GM12864 (cell line): ENCODE measurements around the gene IL17RC.

Experiments
- DNase-seq: peaks from one replicate; pipeline ENCODE4 v3.0.0-alpha.2; 2011; ENCODE audit warnings: low read depth
- H3K4me3 ChIP-seq: 2 replicates; pipeline ENCODE4 v1.5.1; 2011; ENCODE audit warnings: mild to moderate bottlenecking, low read depth, low read length, control low read depth
- TF ChIP-seq, protein P1 (sequence below): IDR thresholded peaks from 2 replicates; pipeline ENCODE4 v1.5.1; 2011; ENCODE audit warnings: low read depth, mild to moderate bottlenecking, moderate library complexity, low read length, control low read depth, inconsistent platforms; ENCODE audit errors: missing control alignments

The IL17RC gene

DNA sequence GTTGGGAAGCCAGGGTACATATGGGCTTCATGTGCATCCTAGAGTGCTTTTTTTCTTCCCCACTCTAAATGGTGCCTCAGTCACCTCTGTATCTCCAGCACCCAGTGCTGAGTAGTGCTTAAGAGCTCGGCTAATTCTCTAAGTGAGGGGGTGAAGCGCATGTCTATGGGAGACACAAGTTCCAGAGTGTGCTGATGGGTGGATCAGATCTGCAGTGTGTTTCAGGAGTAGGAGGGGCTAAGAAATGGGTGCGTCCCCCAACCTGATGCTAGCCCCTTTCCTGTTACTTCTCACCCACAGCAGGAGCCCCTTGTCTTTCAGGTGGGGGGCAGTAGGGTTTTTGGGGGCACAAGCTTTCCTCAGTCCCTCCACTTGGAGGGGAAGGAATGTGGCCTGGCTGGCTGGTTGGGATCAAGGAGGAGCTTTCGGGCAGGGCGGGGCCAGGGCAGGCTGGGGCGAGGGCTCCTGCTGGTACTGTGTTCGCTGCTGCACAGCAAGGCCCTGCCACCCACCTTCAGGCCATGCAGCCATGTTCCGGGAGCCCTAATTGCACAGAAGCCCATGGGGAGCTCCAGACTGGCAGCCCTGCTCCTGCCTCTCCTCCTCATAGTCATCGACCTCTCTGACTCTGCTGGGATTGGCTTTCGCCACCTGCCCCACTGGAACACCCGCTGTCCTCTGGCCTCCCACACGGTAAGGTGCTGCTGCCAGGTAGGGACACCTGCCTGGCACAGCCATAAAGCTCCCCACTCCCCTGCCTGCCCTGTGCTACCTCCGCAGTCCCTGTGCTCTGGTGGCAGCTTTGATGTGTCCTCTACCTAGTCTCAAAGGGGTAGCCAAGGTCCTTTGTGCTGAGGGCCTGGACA is 14.3 kb upstream of the IL17RC start, which contains the start of gene IL17RE:
Gene IL17RE, plus strand, starts transcription at position 477 of the 866 bp plus-strand sequence. Its CDS starts 85 bp downstream, at position 562.
- TF ChIP-seq, protein P1, sequence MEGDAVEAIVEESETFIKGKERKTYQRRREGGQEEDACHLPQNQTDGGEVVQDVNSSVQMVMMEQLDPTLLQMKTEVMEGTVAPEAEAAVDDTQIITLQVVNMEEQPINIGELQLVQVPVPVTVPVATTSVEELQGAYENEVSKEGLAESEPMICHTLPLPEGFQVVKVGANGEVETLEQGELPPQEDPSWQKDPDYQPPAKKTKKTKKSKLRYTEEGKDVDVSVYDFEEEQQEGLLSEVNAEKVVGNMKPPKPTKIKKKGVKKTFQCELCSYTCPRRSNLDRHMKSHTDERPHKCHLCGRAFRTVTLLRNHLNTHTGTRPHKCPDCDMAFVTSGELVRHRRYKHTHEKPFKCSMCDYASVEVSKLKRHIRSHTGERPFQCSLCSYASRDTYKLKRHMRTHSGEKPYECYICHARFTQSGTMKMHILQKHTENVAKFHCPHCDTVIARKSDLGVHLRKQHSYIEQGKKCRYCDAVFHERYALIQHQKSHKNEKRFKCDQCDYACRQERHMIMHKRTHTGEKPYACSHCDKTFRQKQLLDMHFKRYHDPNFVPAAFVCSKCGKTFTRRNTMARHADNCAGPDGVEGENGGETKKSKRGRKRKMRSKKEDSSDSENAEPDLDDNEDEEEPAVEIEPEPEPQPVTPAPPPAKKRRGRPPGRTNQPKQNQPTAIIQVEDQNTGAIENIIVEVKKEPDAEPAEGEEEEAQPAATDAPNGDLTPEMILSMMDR = no peak
- no peak within 1 kb of the TSS for H3K4me3 ChIP-seq
- no peak for DNase-seq

DNA sequence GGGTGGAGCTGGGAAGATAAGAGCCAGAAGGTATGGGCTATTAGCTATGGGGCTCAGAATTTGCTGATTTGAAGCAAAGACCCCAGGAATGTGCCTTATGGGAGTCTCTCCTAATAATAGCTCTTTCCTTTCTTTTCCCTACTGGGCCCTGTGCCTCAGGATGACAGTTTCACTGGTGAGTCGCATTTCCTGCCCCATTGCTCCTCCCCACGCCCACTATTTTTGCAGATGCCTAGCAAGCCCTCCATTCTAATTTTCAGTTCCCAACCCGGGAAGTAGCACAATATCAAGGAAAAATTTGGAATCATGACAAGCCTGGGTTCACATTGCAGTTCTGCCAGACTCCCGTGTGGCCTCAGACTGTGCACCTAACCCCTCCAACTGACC is 13.7 kb upstream of the IL17RC start:
- TF ChIP-seq, protein P1 = no peak
- no peak for DNase-seq
- H3K4me3 ChIP-seq = no peak overlapping the region

DNA sequence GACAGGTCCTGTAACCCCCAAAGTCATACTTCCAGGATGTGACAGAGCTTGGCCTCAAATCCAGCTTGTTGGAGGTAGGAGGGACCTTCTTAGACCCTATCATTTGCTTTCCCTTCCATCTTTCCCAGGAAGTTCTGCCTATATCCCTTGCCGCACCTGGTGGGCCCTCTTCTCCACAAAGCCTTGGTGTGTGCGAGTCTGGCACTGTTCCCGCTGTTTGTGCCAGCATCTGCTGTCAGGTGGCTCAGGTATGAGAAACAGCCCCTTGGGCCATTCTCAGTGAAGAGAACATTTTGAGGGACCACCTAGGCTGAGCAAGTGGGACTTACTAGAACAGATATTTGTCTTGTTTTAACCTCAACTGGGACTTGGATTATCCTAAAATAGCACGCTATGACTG is 13.0 kb upstream of the IL17RC start:
- no peak for DNase-seq
- H3K4me3 ChIP-seq = no peak overlapping the region
- TF ChIP-seq, protein P1 = no peak

DNA sequence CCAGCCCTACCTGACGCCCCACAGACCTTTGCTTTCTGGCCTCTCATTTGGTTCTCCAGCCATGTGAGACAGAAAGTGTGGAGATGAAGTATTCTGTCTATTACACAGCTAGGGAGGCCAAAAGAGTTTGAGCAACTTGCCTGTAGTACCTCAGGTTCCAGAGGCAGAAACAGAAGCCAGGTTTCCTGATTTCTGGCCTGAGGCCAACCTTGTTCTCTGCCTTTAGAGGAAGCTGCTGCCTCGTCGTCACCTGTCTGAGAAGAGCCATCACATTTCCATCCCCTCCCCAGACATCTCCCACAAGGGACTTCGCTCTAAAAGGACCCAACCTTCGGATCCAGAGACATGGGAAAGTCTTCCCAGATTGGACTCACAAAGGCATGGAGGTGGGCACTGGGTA is 10.4 kb upstream of the IL17RC start:
- no peak for DNase-seq
- TF ChIP-seq, protein P1 = no peak

DNA sequence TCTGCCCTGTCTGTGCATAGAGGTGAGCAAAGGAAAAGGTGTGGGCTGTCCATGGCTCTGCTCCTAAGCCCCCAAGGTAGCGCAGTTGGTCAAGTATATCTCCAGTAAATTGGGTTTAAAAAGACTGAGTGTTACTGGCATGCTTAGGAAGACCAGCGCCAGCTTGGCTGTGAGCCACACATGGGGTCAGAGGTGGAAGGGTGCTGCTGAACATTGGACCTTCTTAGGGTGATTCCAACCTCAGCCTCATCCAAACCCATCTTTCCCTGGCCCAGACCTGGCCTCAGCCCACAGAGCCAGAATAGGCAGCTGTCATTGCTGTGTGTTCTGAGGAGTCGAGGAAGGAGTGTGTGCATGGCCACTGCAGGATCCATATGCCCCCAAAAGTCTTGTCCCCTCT is 8.6 kb upstream of the IL17RC start:
- no peak overlapping the region for H3K4me3 ChIP-seq
- DNase-seq = no peak
- TF ChIP-seq, protein P1 = no peak

More for the DNA sequence above, 10.4 kb upstream of the IL17RC start:
- H3K4me3 ChIP-seq = no peak overlapping the region

DNA sequence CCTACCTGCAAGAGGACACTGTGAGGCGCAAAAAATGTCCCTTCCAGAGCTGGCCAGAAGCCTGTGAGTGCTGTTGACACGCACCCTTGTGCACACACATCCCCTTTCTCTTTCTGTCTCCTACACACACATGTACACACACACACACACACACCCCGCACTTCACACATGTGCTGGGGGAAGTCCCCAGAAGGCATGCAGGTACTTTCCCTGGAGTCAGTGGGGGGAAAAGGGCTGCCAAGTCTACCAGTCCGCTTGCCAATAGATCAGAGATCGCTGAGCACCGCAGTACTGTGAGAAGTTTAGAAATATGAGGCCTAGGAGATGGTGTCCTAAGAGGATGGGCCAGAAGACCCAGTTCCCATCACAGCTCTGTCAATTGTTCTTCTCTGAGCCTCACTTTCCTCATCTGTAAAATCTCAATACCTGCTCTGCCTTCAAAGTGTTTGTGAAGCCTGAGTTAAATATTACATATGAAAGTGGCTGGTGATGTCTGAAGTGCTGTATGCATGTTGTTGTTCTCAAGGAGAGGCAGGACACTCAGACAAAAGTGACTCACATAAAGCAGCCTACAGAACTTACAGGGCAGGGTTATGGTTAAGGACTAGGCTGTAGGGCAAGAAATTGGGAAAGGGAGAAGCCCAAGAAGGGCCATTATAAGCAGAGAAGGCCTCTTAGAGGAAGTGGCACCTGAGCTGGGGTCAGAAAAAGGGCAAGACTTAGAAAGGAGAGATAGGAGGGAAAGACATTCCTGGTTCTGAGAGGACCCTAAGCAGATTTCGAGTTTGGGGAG is 7.5 kb upstream of the IL17RC start:
- DNase-seq = no peak
- H3K4me3 ChIP-seq = no peak overlapping the region
- TF ChIP-seq, protein P1 = no peak
